Mesenchymal stem cell (in vitro differentiated cells and primary cell): ENCODE measurements around the gene GTPBP10.
"Not testable (repeated sequence)": the region's sequence is repeated elsewhere in the genome, so short reads cannot be mapped to it uniquely, and the experiment has no call there.

Experiments used
- DNase-seq: peaks from one replicate; pipeline ENCODE4 v3.0.0-alpha.2; 2013
- H2AFZ ChIP-seq: one replicate; pipeline ENCODE4 v1.6.1; 2013; ENCODE audit warnings: low read depth, mild to moderate bottlenecking, control low read depth, inconsistent platforms, low read length, moderate library complexity
- H2AK5ac ChIP-seq: 2 replicates; pipeline ENCODE4 v1.6.1; 2013; ENCODE audit warnings: low read length, moderate library complexity, mild to moderate bottlenecking, inconsistent platforms; ENCODE audit not compliant: severe bottlenecking
- H2BK120ac ChIP-seq: one replicate; pipeline ENCODE4 v1.6.1; 2013; ENCODE audit warnings: low read depth, mild to moderate bottlenecking, inconsistent platforms, low read length, moderate library complexity
- H2BK12ac ChIP-seq, 2 experiments: one replicate each; pipeline ENCODE4 v1.6.1; 2013; ENCODE audit warnings: inconsistent platforms in 2 of 2, low read length in 2 of 2, mild to moderate bottlenecking in 2 of 2, moderate library complexity in 2 of 2, control low read depth in 1 of 2
- H2BK15ac ChIP-seq: one replicate; pipeline ENCODE4 v1.6.1; 2013; ENCODE audit warnings: mild to moderate bottlenecking, low read depth, inconsistent platforms; ENCODE audit not compliant: poor library complexity, severe bottlenecking
- H2BK5ac ChIP-seq: 2 replicates; pipeline ENCODE4 v1.6.1; 2013; ENCODE audit warnings: low read depth, mild to moderate bottlenecking, low read length, control low read depth, inconsistent platforms; ENCODE audit not compliant: poor library complexity, severe bottlenecking
- H3K14ac ChIP-seq, 2 experiments: one replicate each; pipeline ENCODE4 v1.6.1; 2013; ENCODE audit warnings: inconsistent platforms in 2 of 2, low read length in 2 of 2, control low read depth in 1 of 2, mild to moderate bottlenecking in 1 of 2, moderate library complexity in 1 of 2
- H3K18ac ChIP-seq, 2 experiments: one replicate each; pipeline ENCODE4 v1.6.1; 2013; ENCODE audit warnings: inconsistent platforms in 2 of 2, low read length in 2 of 2, control low read depth in 1 of 2, low read depth in 1 of 2, mild to moderate bottlenecking in 1 of 2
- H3K23ac ChIP-seq, 2 experiments: one replicate each; pipeline ENCODE4 v1.6.1; 2013; ENCODE audit warnings: inconsistent platforms in 2 of 2, low read length in 2 of 2, mild to moderate bottlenecking in 2 of 2, moderate library complexity in 2 of 2, control low read depth in 1 of 2
- H3K27ac ChIP-seq: 2 replicates; pipeline ENCODE4 v1.5.1; 2013; ENCODE audit warnings: mild to moderate bottlenecking, moderate library complexity, low read length, control low read depth, inconsistent platforms; ENCODE audit not compliant: poor library complexity, severe bottlenecking
- H3K27me3 ChIP-seq, 2 experiments: 2 replicates each; pipeline versions ENCODE4 v1.6.1 to v1.7.0; 2013; ENCODE audit warnings: low read length in 2 of 2, mild to moderate bottlenecking in 2 of 2, moderate library complexity in 2 of 2, control low read depth in 1 of 2, inconsistent platforms in 1 of 2; ENCODE audit not compliant: control insufficient read depth in 1 of 2, insufficient read depth in 1 of 2
- H3K36me3 ChIP-seq, 2 experiments: 2 replicates each; pipeline versions ENCODE4 v1.6.1 to v1.7.0; 2013; ENCODE audit warnings: low read length in 2 of 2, control low read depth in 1 of 2, inconsistent platforms in 1 of 2, low read depth in 1 of 2, mild to moderate bottlenecking in 1 of 2; ENCODE audit not compliant: insufficient read depth in 2 of 2, control insufficient read depth in 1 of 2
- H3K4ac ChIP-seq, 2 experiments: one replicate each; pipeline ENCODE4 v1.6.1; 2013; ENCODE audit warnings: inconsistent platforms in 2 of 2, low read length in 2 of 2, mild to moderate bottlenecking in 2 of 2, moderate library complexity in 2 of 2, control low read depth in 1 of 2, low read depth in 1 of 2
- H3K4me1 ChIP-seq: 2 replicates; pipeline ENCODE4 v1.6.1; 2013; ENCODE audit warnings: low read depth, low read length, control low read depth; ENCODE audit not compliant: control insufficient read depth, insufficient read depth
- H3K4me2 ChIP-seq: 2 replicates; pipeline ENCODE4 v1.6.1; 2013; ENCODE audit warnings: low read length, mild to moderate bottlenecking, inconsistent platforms; ENCODE audit not compliant: poor library complexity, severe bottlenecking
- H3K4me3 ChIP-seq, 2 experiments: 2 replicates each; pipeline versions ENCODE4 v1.5.1 to v1.7.0; 2013; ENCODE audit warnings: low read length in 2 of 2, mild to moderate bottlenecking in 2 of 2, control low read depth in 1 of 2, low read depth in 1 of 2; ENCODE audit not compliant: insufficient read depth in 1 of 2
- H3K79me1 ChIP-seq: replicated peaks from 2 replicates; pipeline ENCODE4 v1.6.1; 2013; ENCODE audit warnings: mild to moderate bottlenecking, control low read depth, low read length, inconsistent platforms; ENCODE audit not compliant: poor library complexity, severe bottlenecking
- H3K9ac ChIP-seq: 2 replicates; pipeline ENCODE4 v1.7.0; 2013; ENCODE audit warnings: mild to moderate bottlenecking, low read length, moderate library complexity
- H3K9me3 ChIP-seq: 2 replicates; pipeline ENCODE4 v1.7.0; 2013; ENCODE audit warnings: mild to moderate bottlenecking, low read length; ENCODE audit not compliant: control insufficient read depth
- H4K8ac ChIP-seq: one replicate; pipeline ENCODE4 v1.6.1; 2013; ENCODE audit warnings: inconsistent platforms, mild to moderate bottlenecking, low read length, moderate library complexity
- H4K91ac ChIP-seq: one replicate; pipeline ENCODE4 v1.6.1; 2013; ENCODE audit warnings: mild to moderate bottlenecking, low read length, inconsistent platforms
- WGBS: methylation state at CpG from one replicate; pipeline ENCODE4 v1.1.7; 2013; ENCODE audit warnings: mixed read lengths; 5-methylcytosine and 5-hydroxymethylcytosine counted together

Gene GTPBP10

DNA sequence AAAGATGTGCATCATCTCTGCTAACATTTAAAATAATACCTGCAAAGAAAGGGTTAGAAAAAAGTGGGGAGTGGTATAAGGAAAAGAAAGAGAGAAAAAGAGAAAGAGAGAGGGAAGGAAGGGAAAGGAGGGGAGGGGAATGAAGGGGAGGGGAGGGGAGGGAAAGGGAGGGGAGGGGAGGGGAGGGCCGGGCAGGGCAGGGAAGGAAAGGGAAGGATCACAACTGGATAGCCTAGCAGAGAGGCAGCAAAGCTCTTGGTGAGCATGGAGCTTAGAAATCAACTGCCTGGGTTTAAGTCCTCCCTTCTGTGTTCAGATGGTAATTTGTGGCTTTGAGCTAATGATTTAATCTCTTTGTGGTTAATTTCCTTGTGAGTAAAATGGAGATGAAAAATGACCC is 20.0 kb upstream of the GTPBP10 start:
- H3K27ac ChIP-seq, result no peak overlapping the region
- H3K4me2 ChIP-seq, result no peak overlapping the region
- no peak overlapping the region for H3K23ac ChIP-seq
- H3K9ac ChIP-seq, result no peak overlapping the region
- 0% methylated on average over 1 of the region's 1 CpG for WGBS
- H3K36me3 ChIP-seq, result no peaks in the 10 kb centered on the region
- H2BK12ac ChIP-seq, result no peak overlapping the region
- DNase-seq, result no peak
- no peak overlapping the region for H4K91ac ChIP-seq
- no peak overlapping the region for H2BK120ac ChIP-seq
- H3K4ac ChIP-seq, result no peak overlapping the region
- H2AFZ ChIP-seq, result no peak overlapping the region
- no peak overlapping the region for H3K18ac ChIP-seq
- H3K27me3 ChIP-seq, result peaks cover 6 to 9% of the 10 kb centered on the region in 2 experiments
- no peaks in the 10 kb centered on the region for H3K9me3 ChIP-seq
- no peak overlapping the region for H2BK15ac ChIP-seq
- H3K4me1 ChIP-seq, result no peaks in the 10 kb centered on the region
- no peaks in the 10 kb centered on the region for H3K79me1 ChIP-seq
- no peak overlapping the region for H2BK5ac ChIP-seq
- H3K4me3 ChIP-seq, result no peak overlapping the region
- no peak overlapping the region for H4K8ac ChIP-seq
- no peak overlapping the region for H2AK5ac ChIP-seq
- no peak overlapping the region for H3K14ac ChIP-seq

DNA sequence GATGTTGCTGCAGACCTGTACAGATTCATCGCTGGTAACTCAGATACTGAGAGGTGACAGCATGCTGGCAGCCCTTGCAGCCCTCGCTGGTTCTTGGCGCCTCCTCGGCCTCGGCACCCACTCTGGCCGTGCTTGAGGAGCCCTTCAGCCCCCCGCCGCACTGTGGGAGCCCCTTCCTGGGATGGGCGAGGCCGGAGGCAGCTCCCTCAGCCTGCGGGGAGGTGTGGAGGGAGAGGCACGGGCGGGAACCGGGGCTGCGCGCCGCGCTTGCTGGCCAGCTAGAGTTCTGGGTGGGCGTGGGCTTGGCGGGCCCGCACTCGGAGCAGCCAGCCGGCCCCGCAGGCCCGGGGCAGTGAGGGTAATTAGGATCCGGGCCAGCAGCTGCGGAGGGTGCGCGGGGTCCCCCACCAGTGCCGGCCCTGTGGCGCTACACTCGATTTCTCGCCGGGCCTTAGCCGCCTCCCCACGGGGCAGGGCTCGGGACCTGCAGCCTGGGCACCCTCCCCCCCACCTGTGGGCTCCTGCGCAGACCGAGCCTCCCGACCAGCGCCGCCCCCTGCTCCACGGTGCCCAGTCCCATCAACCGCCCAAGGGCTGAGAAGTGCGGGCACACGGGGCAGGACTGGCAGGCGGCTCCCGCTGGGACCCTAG is 12.2 kb upstream of the GTPBP10 start:
- Histone ChIP-seq H3K79me1 (no peaks in the 10 kb centered on the region), H2BK12ac (no peak overlapping the region), H3K4me2 (no peak overlapping the region), H3K9ac (no peak overlapping the region), H3K4me1 (no peaks in the 10 kb centered on the region), H3K9me3 (no peaks in the 10 kb centered on the region), H2BK120ac (no peak overlapping the region), H2BK15ac (no peak overlapping the region), H2AFZ (no peak overlapping the region), H3K4me3 (no peak overlapping the region), H3K36me3 (no peaks in the 10 kb centered on the region), H2AK5ac (no peak overlapping the region), H4K8ac (no peak overlapping the region), H3K23ac (no peak overlapping the region), H4K91ac (no peak overlapping the region), H3K18ac (no peak overlapping the region), H3K27ac (no peak overlapping the region), H3K14ac (no peak overlapping the region), H2BK5ac (no peak overlapping the region), H3K4ac (no peak overlapping the region), H3K27me3 (no peaks in the 10 kb centered on the region)
- DNase-seq, result no peak
- 93% methylated on average over 45 of the region's 48 CpGs for WGBS

DNA sequence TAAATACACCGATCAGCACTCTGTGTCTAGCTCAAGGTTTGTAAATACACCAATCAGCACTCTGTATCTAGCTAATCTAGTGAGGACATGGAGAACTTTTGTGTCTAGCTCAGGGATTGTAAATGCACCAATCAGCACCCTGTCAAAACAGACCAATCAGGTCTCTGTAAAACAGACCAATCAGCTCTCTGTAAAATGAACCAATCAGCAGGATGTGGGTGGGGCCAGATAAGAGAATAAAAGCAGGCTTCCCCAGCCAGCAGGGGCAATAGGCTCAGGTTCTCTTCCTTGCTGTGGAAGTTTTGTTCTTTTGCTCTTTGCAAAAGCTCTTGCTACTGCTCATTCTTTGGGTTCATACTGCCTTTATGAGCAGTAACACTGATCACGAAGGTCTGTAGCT is 11.6 kb upstream of the GTPBP10 start:
- not testable (repeated sequence) for H4K91ac ChIP-seq, H3K4me2 ChIP-seq, H3K14ac ChIP-seq, H2BK12ac ChIP-seq, H3K9ac ChIP-seq, H2BK5ac ChIP-seq, H2AK5ac ChIP-seq, H3K4me1 ChIP-seq, H2BK15ac ChIP-seq, H3K4me3 ChIP-seq, H3K9me3 ChIP-seq, H3K23ac ChIP-seq, H3K36me3 ChIP-seq, H3K79me1 ChIP-seq, H3K18ac ChIP-seq, H3K4ac ChIP-seq, H4K8ac ChIP-seq, H2AFZ ChIP-seq, DNase-seq, H3K27me3 ChIP-seq, H3K27ac ChIP-seq, H2BK120ac ChIP-seq
- 71% methylated on average over 1 of the region's 2 CpGs for WGBS

DNA sequence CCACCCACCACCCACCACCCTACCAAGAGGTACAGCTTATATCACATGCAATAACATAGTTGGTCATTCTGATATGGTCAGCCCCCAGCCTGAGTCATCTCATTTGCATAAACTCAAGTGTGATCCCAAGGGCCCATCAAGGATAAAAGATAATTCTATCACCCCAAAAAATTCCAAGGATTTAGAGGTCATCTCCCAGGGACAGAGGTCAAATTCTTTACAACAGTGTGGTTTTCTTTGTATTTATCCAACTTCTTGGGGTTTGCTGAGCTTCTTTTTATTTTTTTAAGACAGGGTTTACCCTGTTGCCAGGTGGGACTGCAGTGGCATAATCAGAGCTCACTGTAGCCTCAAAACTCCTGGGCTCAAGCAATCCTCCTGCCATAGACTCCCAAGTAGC is 9.4 kb upstream of the GTPBP10 start:
- Histone ChIP-seq H4K91ac (no peak overlapping the region), H3K27ac (no peak overlapping the region), H3K9me3 (no peaks in the 10 kb centered on the region), H3K4ac (no peak overlapping the region), H3K9ac (no peak overlapping the region), H3K14ac (no peak overlapping the region), H3K4me2 (no peak overlapping the region), H2BK12ac (no peak overlapping the region), H2BK120ac (no peak overlapping the region), H2AFZ (no peak overlapping the region), H4K8ac (no peak overlapping the region), H3K23ac (no peak overlapping the region), H2BK15ac (no peak overlapping the region), H3K27me3 (no peaks in the 10 kb centered on the region), H3K4me1 (no peaks in the 10 kb centered on the region), H3K4me3 (no peak overlapping the region), H2BK5ac (no peak overlapping the region), H3K36me3 (no peaks in the 10 kb centered on the region), H2AK5ac (no peak overlapping the region), H3K79me1 (no peaks in the 10 kb centered on the region), H3K18ac (no peak overlapping the region)
- no peak for DNase-seq
